ENCODE measurements around the gene ZNF281. TPM values are rescaled to one million over a fixed set of nuclear protein-coding genes. Genes with fewer than 3 reads are reported as not detected.

ZNF281 gene
- total RNA-seq, 2 experiments from 2014 or later: 15.2 to 17.6 TPM

DNA sequence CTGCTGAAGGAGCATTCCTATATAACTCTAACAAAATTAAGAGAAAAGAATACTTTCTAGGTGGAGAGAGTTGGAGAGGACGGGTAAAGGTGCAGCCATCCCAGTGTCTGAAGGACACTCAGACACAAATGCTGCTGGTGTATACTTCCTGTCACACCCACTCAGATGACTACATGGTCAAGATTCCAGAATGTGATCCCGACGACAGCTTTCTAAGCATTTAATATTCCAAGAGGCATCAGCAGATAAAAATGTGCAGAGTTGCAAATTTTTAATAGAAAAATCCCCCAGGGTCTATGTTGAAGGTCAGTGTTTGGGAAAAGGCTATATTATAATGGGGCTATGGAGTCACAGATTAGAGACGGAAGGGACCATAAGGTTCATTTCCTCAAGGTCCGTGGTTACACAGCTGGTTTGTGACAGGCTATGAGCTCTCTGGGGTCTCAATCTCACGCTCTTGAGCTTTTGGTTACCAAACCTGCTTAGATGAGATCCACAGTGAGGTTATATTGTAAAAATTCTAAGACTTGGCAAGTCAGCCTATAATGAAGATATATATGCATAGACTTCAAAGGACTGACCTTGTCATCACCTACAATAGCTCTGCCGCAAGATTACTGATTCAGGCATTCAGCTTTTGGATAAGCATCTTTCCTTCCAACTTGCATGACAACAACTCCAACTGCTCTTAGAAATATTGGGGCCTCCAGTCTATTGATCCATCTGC, 35.1 kb downstream of the ZNF281 start:
- H3K4me1 Mint-ChIP-seq: peaks cover 9% of the 10 kb centered on the region
- ChIA-PET CTCF (no interaction called here), POLR2A (no interaction called here)
- H3K4me3 Mint-ChIP-seq: no peak overlapping the region
- no peaks in the 10 kb centered on the region for H3K27me3 Mint-ChIP-seq
- H3K36me3 Mint-ChIP-seq (ENCODE audit: low read depth): no peaks in the 10 kb centered on the region
- no peak overlapping the region for H3K27ac Mint-ChIP-seq
- H3K9me3 Mint-ChIP-seq: peaks cover 6% of the 10 kb centered on the region
- DNase-seq: no peak

GRCh38 chr1:200373811-200374231, 36.0 kb downstream of the ZNF281 start:
- H3K4me1 Mint-ChIP-seq: peaks cover 9% of the 10 kb centered on the region
- DNase-seq: no peak
- no peak overlapping the region for H3K27ac Mint-ChIP-seq
- no peaks in the 10 kb centered on the region for H3K27me3 Mint-ChIP-seq
- POLR2A ChIA-PET: no interaction called here
- no peaks in the 10 kb centered on the region for H3K36me3 Mint-ChIP-seq (ENCODE audit: low read depth)
- CTCF ChIA-PET: interaction anchor here (0.7 kb wide), 1 partner anchor 10 kb away, joined by 3 read pairs; no protein-coding TSS in a partner anchor
- peaks cover 6% of the 10 kb centered on the region for H3K9me3 Mint-ChIP-seq
- H3K4me3 Mint-ChIP-seq: no peak overlapping the region

- Mint-ChIP-seq H3K9me3 (peaks cover 6% of the 10 kb centered on the region), H3K4me1 (peaks cover 6% of the 10 kb centered on the region), H3K36me3 (ENCODE audit: low read depth) (no peaks in the 10 kb centered on the region), H3K4me3 (no peak overlapping the region), H3K27ac (no peak overlapping the region), H3K27me3 (no peaks in the 10 kb centered on the region)
- DNase-seq: no peak
- ChIA-PET POLR2A (no interaction called here), CTCF (interaction anchor here (1.3 kb wide), 2 partner anchors 8 to 14 kb away, joined by 3 to 5 read pairs; no protein-coding TSS in a partner anchor)
Measured at GRCh38 chr1:200372885-200373181, 37.0 kb downstream of the ZNF281 start.

- Mint-ChIP-seq H3K9me3 (peaks cover 6% of the 10 kb centered on the region), H3K27me3 (no peaks in the 10 kb centered on the region), H3K27ac (no peak overlapping the region), H3K36me3 (ENCODE audit: low read depth) (no peaks in the 10 kb centered on the region), H3K4me3 (no peak overlapping the region), H3K4me1 (peaks cover 6% of the 10 kb centered on the region)
- no peak for DNase-seq
- ChIA-PET CTCF (interaction anchor here (0.6 to 1.6 kb wide), 5 partner anchors 9 to 183 kb away, joined by 3 to 5 read pairs (median 3); no protein-coding TSS in a partner anchor), POLR2A (no interaction called here)
Measured at GRCh38 chr1:200372095-200372884, 37.5 kb downstream of the ZNF281 start.

DNA sequence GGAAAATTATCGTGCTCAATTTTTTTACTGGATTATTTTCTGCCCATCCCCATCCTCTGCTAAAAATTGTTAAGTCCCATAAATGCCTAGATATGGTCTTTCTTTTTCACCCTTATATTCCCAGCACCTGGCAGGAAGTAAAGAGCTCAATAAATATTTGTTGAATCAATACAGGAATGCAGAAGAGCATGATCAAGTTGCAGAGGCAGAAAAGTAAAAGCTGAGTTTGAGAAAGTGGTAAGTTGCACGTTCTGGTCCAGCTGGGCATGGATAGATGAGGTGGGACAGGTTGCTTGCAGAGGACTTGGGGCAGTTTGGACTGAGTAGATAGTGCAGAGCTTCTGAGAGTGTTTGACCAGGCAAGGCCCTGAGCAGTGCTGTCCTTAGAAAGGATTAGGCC, 40.1 kb downstream of the ZNF281 start:
- CTCF ChIA-PET: interaction anchor here (1.6 to 2.1 kb wide), 2 partner anchors 10 to 13 kb away, joined by 4 to 6 read pairs; no protein-coding TSS in a partner anchor
- POLR2A ChIA-PET: no interaction called here
- no peaks in the 10 kb centered on the region for H3K36me3 Mint-ChIP-seq (ENCODE audit: low read depth)
- no peaks in the 10 kb centered on the region for H3K9me3 Mint-ChIP-seq
- DNase-seq: no peak
- H3K27me3 Mint-ChIP-seq: no peaks in the 10 kb centered on the region
- H3K4me1 Mint-ChIP-seq: no peaks in the 10 kb centered on the region
- no peak overlapping the region for H3K4me3 Mint-ChIP-seq
- no peak overlapping the region for H3K27ac Mint-ChIP-seq

DNA sequence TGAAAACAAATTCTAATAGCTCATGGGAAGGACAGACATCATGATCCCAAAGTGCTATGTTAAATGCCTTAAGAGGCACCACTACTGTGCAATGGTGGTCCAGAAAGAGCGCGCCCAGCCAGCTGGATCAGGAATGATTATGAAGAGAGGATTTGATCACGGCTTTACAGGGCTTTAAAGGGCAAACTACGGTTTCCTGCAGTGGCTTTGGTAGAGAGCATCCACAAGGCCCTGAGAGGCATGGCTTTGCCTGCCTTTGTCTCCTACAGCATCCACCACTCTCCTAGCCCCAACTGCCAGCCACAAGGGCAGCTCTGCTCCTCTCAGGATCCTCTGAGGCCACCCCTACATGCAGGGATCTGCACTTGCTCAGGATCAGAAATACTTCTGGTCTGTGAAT, 40.7 kb downstream of the ZNF281 start:
- Mint-ChIP-seq H3K36me3 (ENCODE audit: low read depth) (no peaks in the 10 kb centered on the region), H3K4me3 (no peak overlapping the region), H3K4me1 (no peaks in the 10 kb centered on the region), H3K27ac (no peak overlapping the region), H3K27me3 (no peaks in the 10 kb centered on the region), H3K9me3 (no peaks in the 10 kb centered on the region)
- ChIA-PET CTCF (interaction anchor here (1.6 to 2.1 kb wide), 2 partner anchors 9 to 12 kb away, joined by 4 to 6 read pairs; no protein-coding TSS in a partner anchor), POLR2A (no interaction called here)
- DNase-seq: no peak

DNA sequence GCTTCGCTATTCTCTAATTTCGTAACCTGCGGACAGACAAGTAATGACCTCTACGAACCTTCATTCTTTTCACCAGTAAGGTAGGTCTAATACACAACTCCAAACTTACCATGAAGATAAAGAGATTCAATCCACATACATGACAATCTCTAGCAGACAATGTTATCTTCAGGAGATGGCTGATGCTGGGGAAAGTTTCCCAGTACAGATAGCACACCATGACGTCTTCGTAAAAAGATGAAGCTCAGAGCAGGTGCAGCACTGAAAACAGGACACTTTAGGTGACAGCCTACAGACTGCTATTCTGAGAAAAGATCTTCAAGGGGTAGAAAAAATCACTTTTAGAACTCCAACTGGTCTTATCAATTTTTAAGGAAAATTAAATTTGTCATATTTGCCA, 41.3 kb downstream of the ZNF281 start:
- ChIA-PET POLR2A (no interaction called here), CTCF (interaction anchor here (0.8 to 1.6 kb wide), 2 partner anchors 12 to 20 kb away, joined by 4 read pairs; no protein-coding TSS in a partner anchor)
- no peaks in the 10 kb centered on the region for H3K4me1 Mint-ChIP-seq
- no peak overlapping the region for H3K27ac Mint-ChIP-seq
- DNase-seq: no peak
- H3K27me3 Mint-ChIP-seq: no peaks in the 10 kb centered on the region
- no peak overlapping the region for H3K4me3 Mint-ChIP-seq
- no peaks in the 10 kb centered on the region for H3K9me3 Mint-ChIP-seq
- no peaks in the 10 kb centered on the region for H3K36me3 Mint-ChIP-seq (ENCODE audit: low read depth)

- ChIA-PET CTCF (interaction anchor here (0.7 to 1.6 kb wide), 5 partner anchors 9 to 19 kb away, joined by 3 to 4 read pairs (median 3); no protein-coding TSS in a partner anchor), POLR2A (no interaction called here)
- Mint-ChIP-seq H3K27ac (no peak overlapping the region), H3K4me1 (no peaks in the 10 kb centered on the region), H3K36me3 (ENCODE audit: low read depth) (no peaks in the 10 kb centered on the region), H3K27me3 (no peaks in the 10 kb centered on the region), H3K9me3 (no peaks in the 10 kb centered on the region), H3K4me3 (no peak overlapping the region)
- DNase-seq: no peak
Measured at GRCh38 chr1:200367841-200368534, 41.8 kb downstream of the ZNF281 start.

GRCh38 chr1:200366577-200367253, 43.1 kb downstream of the ZNF281 start:
- Mint-ChIP-seq H3K9me3 (no peaks in the 10 kb centered on the region), H3K36me3 (ENCODE audit: low read depth) (no peaks in the 10 kb centered on the region), H3K27ac (no peak overlapping the region), H3K4me3 (no peak overlapping the region), H3K27me3 (no peaks in the 10 kb centered on the region), H3K4me1 (no peaks in the 10 kb centered on the region)
- ChIA-PET POLR2A (no interaction called here), CTCF (interaction anchor here (1.4 kb wide), 1 partner anchor 8 kb away, joined by 3 read pairs; no protein-coding TSS in a partner anchor)
- DNase-seq: no peak

- DNase-seq: no peak
- Mint-ChIP-seq H3K27ac (no peak overlapping the region), H3K36me3 (ENCODE audit: low read depth) (no peaks in the 10 kb centered on the region), H3K4me3 (no peak overlapping the region), H3K27me3 (no peaks in the 10 kb centered on the region), H3K4me1 (no peaks in the 10 kb centered on the region), H3K9me3 (no peaks in the 10 kb centered on the region)
- POLR2A ChIA-PET: interaction anchor here (0.6 kb wide), 1 partner anchor 24 kb away, joined by 4 read pairs; no protein-coding TSS in a partner anchor
- CTCF ChIA-PET: interaction anchor here (0.7 to 2.0 kb wide), 4 partner anchors 11 to 815 kb away, joined by 4 to 5 read pairs (median 4); no protein-coding TSS in a partner anchor
Measured at GRCh38 chr1:200365897-200366426, 43.9 kb downstream of the ZNF281 start.

GRCh38 chr1:200364831-200365230, 45.0 kb downstream of the ZNF281 start:
- CTCF ChIA-PET: interaction anchor here (0.7 to 2.0 kb wide), 3 partner anchors 10 to 15 kb away, joined by 3 to 5 read pairs (median 5); no protein-coding TSS in a partner anchor
- DNase-seq: no peak
- H3K4me3 Mint-ChIP-seq: no peak overlapping the region
- POLR2A ChIA-PET: no interaction called here
- H3K4me1 Mint-ChIP-seq: no peaks in the 10 kb centered on the region
- H3K27me3 Mint-ChIP-seq: no peaks in the 10 kb centered on the region
- H3K9me3 Mint-ChIP-seq: no peaks in the 10 kb centered on the region
- no peak overlapping the region for H3K27ac Mint-ChIP-seq
- no peaks in the 10 kb centered on the region for H3K36me3 Mint-ChIP-seq (ENCODE audit: low read depth)

- Mint-ChIP-seq H3K9me3 (no peaks in the 10 kb centered on the region), H3K4me3 (no peak overlapping the region), H3K36me3 (ENCODE audit: low read depth) (no peaks in the 10 kb centered on the region), H3K27me3 (no peaks in the 10 kb centered on the region), H3K27ac (no peak overlapping the region), H3K4me1 (no peaks in the 10 kb centered on the region)
- ChIA-PET POLR2A (no interaction called here), CTCF (interaction anchor here (0.5 to 2.0 kb wide), 3 partner anchors 13 to 246 kb away, joined by 3 to 5 read pairs (median 4); no protein-coding TSS in a partner anchor)
- no peak for DNase-seq
Measured at GRCh38 chr1:200364091-200364759, 45.6 kb downstream of the ZNF281 start.

All from activated CD4-positive, alpha-beta T cell treated with anti-CD3 and anti-CD28 coated beads, Interleukin-2, amount 10 ng/mL, durations not matched to agents 7 days and 5 days (primary cell).